Measurements from ENCODE around the gene DPH1.

The DPH1 gene

DNA sequence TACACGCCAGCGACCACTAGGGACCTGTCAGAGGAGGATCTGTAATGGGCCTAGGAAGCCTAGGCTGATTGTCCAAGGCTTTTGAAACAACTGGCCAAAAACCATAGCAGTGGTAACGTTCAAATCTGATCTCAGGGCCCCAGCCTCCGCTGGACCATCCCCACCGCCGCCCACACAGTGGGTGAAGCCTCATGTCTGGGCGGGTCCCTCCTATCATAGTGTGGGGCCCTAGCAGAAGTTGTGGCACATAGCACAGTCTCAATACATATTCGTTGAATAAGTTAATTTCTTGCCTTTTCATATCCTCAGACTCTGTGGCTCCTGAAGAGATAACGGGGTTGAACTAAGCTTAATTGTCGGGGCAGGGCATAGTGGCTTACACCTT lies 818 bp downstream of the DPH1 start:
- no peak for DNase-seq

DNA sequence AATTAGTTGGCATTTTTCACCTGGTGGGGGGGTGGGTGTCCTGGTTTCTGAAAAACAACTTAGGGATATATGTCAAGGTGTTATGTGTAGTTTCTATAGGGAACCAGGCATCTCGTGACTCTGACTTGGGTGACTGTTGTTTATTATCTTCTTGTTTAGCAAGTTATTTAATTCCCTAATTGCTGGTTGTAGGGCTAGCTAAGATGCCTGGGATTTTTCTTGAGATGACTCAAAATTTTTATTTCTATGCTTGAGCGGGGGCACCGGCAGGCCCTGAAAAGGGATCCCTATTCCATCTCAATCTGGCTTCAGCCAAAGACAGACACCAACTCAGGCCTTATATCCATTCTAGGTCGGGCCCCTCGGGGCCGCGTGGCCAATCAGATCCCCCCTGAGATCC lies 3.2 kb downstream of the DPH1 start:
- DNase-seq, result no peak

DNA sequence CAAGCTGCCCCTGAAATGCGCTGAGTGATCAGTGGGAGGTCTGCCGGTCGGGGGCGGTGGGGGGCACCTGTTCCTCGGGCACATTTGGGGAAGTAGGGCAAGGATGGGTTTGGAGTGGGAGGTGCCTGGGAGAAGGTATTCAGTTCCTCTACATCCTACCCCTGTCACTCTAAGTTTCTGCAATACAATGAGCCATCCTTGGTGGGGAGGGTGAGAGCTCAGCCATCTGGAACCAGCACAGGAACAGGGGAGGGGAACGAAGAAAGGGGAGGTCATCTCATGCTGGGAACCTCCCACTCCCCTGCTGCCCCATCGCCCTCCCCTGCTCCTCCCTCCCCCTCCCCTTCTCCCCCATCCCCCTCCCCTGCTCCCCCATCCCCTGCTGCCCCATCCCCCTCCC lies 4.2 kb downstream of the DPH1 start:
- DNase-seq, result no peak

- no peak for DNase-seq
These were observed 5.0 kb downstream of the DPH1 start for GRCh38 chr17:2034806-2035540.

DNA sequence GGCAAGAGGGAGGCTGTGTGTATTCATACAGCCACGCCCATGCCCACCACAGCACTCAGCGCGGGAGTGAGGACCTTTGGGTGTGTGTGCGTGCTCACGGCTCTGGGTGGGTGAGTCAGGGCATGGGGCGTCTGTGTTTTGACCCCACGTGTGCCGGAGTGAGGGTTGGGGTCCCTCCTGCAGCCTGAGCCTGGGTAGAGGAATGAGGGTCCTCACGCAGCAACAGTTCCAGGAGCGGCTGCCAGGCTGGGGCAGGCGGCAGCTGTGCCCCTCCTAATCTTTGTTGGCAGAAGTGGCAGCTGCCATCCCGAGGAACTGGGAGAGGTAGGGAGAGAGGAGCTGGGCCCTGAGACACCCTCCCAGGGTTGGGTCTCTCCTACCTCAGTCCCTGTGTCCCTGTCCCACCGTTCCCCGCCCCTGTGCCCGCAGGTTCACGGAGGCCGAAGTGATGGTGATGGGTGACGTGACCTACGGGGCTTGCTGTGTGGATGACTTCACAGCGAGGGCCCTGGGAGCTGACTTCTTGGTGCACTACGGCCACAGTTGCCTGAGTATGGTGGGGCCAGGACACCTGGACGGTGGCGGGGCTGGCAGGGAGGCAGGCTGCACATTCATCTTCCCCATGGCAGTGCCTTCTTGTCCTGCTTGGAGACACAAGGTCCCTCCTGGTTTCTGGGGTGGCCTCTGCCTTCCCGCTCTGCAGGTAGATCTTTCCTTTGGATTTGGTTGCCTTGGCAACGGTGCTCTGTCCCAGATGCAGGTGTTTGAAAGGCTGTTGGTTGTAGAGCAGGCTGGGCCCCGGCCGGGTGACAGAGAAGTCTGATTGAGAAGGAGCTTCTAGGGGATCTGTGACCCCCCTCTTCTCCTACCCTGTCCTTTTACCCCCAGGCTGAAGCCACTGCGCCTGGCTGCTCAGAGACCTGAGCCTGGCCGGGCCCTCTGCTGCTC lies 5.9 kb downstream of the DPH1 start:
- no peak for DNase-seq

- DNase-seq, result no peak
These were observed 7.2 kb downstream of the DPH1 start for GRCh38 chr17:2037155-2037554.

DNA sequence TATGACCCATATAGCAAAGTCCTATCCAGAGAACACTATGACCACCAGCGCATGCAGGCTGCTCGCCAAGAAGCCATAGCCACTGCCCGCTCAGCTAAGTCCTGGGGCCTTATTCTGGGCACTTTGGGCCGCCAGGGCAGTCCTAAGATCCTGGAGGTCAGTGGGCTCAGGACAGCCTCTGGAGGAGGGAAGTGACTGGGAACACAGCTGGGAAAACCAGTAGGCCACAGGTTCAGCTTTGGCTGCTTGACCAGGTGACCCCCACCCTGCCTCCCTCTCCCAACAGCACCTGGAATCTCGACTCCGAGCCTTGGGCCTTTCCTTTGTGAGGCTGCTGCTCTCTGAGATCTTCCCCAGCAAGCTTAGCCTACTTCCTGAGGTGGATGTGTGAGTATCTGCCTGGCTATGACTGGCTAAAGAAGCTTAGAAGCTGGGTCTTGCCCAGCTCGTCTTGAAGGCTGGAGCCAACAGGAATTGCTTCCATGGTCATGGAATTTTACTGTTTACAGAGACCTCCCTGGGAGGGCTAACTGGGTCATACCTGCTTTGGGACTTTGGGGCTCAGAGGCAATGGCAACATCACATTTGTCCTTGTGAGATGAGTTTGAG lies 10.4 kb downstream of the DPH1 start:
- DNase-seq, result no peak

DNA sequence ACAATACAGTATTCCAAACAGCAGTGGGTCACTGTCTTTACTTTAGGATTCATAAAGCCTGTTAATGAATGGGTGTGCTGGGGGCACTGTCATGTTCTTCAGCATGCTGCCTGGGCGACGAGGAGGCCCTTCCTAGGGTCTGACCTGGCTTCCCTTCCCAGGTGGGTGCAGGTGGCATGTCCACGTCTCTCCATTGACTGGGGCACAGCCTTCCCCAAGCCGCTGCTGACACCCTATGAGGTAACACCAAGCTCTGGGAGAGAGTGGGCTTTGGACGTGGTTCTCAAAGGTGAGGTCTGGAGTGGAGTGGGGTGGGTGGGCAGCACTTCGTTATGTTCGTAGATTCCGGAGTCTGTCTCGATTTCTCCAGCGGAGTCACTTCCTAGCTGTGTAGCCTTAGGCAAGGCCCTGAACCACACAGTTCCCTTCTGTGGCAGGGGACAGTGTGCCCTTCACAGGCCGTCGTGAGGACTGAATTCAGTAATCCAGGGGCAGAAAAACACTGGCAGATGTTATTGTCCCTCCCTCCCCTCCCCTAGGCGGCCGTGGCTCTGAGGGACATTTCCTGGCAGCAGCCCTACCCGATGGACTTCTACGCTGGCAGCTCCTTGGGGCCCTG lies 11.1 kb downstream of the DPH1 start:
- DNase-seq, result no peak

DNA sequence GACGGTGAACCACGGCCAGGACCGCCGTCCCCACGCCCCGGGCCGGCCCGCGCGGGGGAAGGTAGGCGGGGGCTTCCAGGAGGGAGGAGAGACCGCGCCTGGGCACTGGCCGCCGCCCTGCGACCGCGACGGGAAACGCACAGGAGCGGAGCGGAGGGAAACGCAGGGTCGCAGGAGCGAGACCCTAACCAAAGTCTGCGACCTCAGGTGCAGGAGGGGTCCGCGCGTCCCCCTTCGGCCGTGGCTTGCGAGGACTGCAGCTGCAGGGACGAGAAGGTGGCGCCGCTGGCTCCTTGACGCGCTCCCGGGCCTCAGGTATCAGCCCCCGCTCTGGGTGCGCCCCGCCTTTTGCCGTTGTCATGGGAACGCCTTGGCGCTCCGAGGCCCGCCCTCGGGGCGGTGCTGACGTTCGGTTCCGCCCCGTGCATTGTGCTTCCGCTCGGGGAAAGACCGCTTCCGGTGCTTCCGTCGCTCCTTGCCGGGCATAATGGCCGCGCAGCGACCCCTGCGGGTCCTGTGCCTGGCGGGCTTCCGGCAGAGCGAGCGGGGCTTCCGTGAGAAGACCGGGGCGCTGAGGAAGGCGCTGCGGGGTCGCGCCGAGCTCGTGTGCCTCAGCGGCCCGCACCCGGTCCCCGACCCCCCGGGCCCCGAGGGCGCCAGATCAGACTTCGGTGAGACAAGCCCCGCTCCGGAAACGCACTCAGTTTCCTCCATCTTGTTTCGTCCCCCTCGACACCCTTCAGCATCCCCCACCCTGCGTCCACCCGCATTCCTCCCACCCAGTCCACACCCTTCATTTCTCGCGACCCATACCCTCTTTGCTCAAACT lies 11.8 kb downstream of the DPH1 start, which contains the start of gene OVCA2:
Gene OVCA2 (plus strand): TSS at position 462 of the 829 bp plus-strand sequence. CDS start 26 bp downstream, at position 488.
- DNase-seq, result peak; percentile 96

GRCh38 chr17:2042390-2042847 lies 12.5 kb downstream of the DPH1 start:
- DNase-seq, result no peak

- DNase-seq, result no peak
These were observed 13.0 kb downstream of the DPH1 start for GRCh38 chr17:2042933-2043332.

- no peak for DNase-seq
These were observed 13.8 kb downstream of the DPH1 start for GRCh38 chr17:2043785-2044184.

- no peak for DNase-seq
These were observed 14.4 kb downstream of the DPH1 start for GRCh38 chr17:2044263-2044894.

DNA sequence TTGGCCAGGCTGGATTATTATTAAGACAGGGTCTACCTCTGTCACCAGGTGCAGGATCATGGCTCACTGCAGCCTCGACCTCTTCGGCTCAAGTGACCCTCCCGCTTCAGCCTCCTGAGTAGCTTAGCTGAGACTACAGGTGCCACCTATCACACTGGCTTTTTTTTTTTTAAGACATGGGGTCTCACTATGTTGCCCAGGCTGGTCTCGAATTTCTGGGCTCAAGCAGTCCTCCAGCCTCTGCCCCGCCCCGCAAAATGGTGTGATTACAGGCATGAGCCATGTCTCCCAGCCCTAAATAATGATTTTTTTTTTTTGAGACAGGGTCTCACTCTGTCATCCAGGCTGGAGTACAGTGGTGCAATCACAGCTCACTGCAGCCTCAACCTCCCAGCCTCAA lies 17.6 kb downstream of the DPH1 start:
- DNase-seq, result no peak

- DNase-seq, result no peak
These were observed 18.9 kb downstream of the DPH1 start for GRCh38 chr17:2048805-2049204.

- DNase-seq, result peak; percentile 88
These were observed 19.7 kb downstream of the DPH1 start for GRCh38 chr17:2049333-2050299.

DNA sequence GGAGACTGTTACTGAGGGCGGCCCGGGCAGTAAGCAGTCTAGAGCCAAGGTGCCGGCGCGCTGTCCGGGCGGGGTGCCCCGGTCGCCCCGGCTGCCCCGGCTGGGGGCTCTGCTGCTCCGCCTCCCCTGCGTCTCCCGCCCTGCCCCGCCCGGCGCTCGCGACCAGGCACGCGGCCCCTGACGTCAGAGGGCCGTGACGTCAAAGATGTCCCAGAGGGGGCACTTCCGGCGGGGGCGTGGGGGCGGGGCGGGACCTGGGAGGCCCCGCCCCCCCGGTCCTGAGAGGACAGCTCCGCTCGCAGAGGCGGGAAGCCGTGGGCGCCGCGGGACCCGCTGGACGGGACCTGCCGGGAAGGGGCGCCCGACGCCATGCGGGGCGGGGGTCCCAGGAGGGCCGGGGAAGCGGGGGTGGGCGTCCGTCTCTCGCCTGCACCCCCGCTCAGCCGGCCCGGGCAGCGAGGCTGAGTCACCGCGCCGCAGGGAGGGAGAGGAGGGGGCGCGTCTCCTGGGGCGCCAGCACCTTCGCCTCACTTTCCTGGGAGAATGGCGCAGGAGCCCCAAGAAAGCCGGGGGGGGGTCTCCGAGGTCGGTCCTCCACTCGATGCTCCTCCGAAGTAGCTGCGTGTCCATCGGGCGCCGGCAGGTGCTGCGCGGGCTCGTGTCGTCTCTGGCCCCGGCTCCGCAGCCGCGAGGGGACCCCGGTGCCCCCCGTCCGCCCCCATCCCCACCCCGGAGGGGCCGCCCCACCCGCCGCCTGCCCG lies 20.5 kb downstream of the DPH1 start:
- peak; percentile 48 for DNase-seq

DNA sequence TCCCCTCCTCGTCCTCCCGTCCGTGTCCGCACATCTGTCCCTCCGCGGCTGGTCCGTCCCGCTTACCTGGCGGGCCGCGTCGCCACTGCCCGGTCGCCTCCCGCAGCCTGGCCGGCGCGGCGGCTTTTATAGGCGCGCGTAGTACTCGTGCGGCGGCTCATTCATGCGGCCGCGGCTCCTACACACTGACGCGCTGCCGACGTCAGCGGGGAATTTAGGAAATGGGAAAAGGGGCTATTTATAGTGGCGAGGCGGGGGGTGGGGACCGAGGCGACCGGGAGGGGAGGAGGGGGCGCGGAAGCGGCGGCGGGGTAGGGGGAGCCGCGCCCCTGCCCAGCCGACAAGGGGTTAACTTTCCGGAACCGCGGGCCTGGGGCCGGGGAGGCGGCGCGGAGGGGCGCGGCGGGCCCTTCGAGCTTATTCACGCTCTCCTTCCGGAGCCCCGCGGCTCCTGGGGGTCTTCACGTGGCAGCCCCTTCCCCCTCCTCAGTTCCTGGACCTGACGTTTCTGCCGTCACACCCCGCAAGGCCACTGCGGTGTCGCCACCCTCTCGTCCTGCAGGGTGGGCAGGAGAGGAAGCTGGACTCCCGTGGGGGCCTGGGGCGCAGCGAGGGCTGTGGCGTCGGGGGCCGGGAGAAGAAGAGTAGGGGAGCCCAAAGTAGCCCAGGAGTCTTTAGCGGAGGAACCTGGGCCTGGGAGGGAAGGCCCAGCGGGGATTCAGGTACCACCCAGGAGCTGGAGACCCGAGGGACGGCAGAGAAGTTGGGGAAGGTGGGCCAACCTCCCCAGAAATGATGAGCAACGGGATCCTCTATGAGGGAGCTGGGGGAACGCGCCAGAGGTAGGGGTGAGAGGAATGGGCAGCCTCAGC lies 21.3 kb downstream of the DPH1 start:
- DNase-seq, result no peak
